GM18508 (cell line): ENCODE results near the gene KIAA1217.

Source experiments
- ATAC-seq: cut with Tn5 transposase; IDR thresholded peaks from one replicate; pipeline ENCODE4 v1.9.1; 2021; ENCODE audit warnings: moderate number of reproducible peaks; ENCODE audit not compliant: insufficient read depth, unreplicated experiment

The KIAA1217 gene

GRCh38 chr10:24556750-24557742 is 348.1 kb downstream of the KIAA1217 start:
- peak; percentile 72 for ATAC-seq

GRCh38 chr10:24561453-24561852 is 352.5 kb downstream of the KIAA1217 start:
- ATAC-seq, result no peak

GRCh38 chr10:24568042-24568441 is 359.1 kb downstream of the KIAA1217 start:
- ATAC-seq, result no peak

- ATAC-seq, result no peak
These were observed 360.4 kb downstream of the KIAA1217 start for GRCh38 chr10:24569330-24569796.

GRCh38 chr10:24569828-24570657 is 361.1 kb downstream of the KIAA1217 start:
- ATAC-seq, result no peak

GRCh38 chr10:24570658-24571426 is 361.9 kb downstream of the KIAA1217 start:
- ATAC-seq, result no peak

- no peak for ATAC-seq
These were observed 363.0 kb downstream of the KIAA1217 start for GRCh38 chr10:24571870-24572450.

GRCh38 chr10:24574161-24574560 is 365.2 kb downstream of the KIAA1217 start:
- ATAC-seq, result no peak

GRCh38 chr10:24574578-24575155 is 365.7 kb downstream of the KIAA1217 start:
- no peak for ATAC-seq

GRCh38 chr10:24575481-24576002 is 366.6 kb downstream of the KIAA1217 start:
- ATAC-seq, result no peak

GRCh38 chr10:24579448-24579847 is 370.5 kb downstream of the KIAA1217 start:
- ATAC-seq, result no peak

GRCh38 chr10:24579906-24580305 is 371.0 kb downstream of the KIAA1217 start:
- no peak for ATAC-seq

- no peak for ATAC-seq
These were observed 380.3 kb downstream of the KIAA1217 start for GRCh38 chr10:24589265-24589664.

GRCh38 chr10:24590697-24591457 is 381.9 kb downstream of the KIAA1217 start:
- no peak for ATAC-seq

GRCh38 chr10:24596217-24596930 is 387.4 kb downstream of the KIAA1217 start:
- no peak for ATAC-seq

GRCh38 chr10:24597426-24597825 is 388.5 kb downstream of the KIAA1217 start:
- no peak for ATAC-seq
